NCI-H2171 (cell line): ENCODE measurements around the gene STXBP1.

Source experiments
- DNase-seq: peaks from one replicate; lab custom pipeline; 2025; lab: John Stamatoyannopoulos, UW

STXBP1 gene

DNA sequence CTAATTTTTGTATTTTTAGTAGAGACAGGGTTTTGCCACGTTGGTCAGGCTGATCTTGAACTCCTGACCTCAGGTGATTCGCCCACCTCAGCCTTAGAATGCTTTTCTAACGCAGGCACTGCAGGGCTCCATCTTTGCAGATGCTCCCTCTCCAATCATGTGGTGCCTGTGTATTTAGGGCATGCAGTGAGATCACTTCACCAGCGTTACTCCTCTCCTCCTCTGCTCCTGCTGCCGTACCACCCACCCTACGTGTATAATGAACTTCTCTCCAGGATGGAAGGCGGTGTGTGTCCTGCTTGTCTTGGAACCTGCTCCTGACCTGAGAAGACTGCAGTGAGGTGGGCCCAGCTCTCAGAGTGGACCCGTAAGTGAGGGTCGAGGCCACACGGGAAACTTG is 81.1 kb downstream of the STXBP1 start:
- no peak for DNase-seq

DNA sequence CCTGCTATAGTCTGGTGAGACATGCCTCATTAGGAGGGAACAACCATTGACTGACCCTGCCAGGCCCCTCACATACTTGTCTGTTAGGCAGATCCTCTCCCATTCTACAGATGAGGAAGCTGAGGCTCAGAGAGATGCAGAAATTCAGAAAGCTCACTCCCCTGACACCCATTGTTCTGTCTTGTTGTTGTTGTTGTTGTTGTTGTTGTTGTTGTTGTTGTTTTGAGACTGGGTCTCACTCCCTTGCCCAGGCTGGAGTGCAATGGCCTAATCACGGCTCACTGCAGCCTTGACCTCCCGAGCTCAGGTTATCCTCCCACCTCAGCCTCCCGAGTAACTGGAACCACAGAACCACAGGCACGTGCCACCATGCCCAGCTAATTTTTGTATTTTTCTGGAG is 81.6 kb downstream of the STXBP1 start:
- DNase-seq, result no peak

GRCh38 chr9:127694890-127695720 is 83.0 kb downstream of the STXBP1 start:
- DNase-seq, result no peak

DNA sequence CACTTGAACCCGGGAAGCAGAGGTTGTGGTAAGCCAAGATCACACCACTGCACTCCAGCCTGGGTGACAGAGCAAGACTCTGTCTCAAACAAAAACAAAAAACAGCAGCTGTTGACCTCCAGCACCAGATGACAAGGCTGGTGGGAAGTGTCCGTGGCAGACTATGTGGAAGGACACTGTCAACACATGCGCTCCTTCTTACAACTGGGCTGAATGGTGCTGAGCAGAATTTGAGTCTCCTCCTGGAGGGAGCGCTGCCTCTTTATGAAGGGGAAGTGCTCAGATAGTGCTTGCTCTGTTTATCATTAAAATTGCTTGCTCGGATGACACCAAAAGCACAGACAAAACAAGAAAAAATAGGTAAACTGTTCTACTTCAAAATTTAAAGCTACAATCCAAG is 85.5 kb downstream of the STXBP1 start:
- no peak for DNase-seq

- DNase-seq, result no peak
These were observed 86.3 kb downstream of the STXBP1 start for GRCh38 chr9:127698386-127698785.

DNA sequence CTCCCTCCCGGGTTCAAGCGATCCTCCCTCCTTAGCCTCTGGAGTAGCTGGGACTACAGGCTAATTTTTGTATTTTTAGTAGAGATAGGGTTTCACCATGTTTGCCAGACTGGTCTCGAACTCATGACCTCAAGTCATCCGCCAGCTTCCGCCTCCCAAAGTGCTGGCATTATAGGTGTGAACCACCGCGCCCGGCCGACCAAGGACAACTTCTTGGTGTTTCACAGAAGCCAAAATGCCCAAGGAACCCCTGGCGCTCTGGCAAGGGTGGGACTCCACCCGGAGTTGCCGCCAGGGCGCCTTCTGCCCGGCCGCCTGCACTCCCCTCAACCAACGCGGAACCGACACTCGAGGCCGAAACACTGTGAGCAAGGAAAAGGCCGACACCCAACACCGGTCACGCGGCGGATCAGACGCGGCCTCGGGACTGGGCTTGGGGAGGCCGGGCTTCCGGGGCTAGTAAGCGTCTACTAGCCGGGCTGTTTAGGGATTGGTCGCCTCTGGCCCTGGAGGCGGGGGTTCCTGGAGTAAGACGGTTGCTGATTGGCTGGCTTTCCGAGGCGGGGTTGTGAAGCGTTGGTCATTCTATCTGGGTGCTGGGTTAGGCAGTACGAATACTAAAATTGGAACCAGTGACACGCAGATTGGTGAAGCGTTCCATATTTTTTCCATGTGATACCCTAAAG is 87.1 kb downstream of the STXBP1 start:
- peak; percentile 71 for DNase-seq

DNA sequence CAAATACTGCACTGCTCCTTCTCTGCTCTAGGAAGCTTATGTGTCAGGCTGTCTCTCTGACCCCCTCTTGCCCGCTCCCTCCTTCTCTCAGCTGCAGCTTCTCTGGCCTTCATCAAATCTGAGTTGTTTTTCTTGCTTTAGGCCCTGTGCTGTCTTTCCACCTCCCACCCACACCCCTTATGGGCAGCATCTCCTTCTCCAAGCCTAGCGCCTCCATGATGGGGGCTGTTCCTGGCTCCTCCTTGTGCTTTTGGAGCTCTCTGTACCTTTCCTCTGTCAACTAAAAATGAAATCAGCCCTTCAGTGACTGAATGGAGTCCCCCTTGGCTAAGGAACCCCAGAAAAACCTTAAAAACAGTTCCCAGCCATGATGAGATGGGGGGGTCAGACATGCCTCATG is 88.1 kb downstream of the STXBP1 start:
- no peak for DNase-seq

GRCh38 chr9:127700594-127701255 is 88.6 kb downstream of the STXBP1 start:
- no peak for DNase-seq

- DNase-seq, result no peak
These were observed 91.3 kb downstream of the STXBP1 start for GRCh38 chr9:127703289-127703946.

DNA sequence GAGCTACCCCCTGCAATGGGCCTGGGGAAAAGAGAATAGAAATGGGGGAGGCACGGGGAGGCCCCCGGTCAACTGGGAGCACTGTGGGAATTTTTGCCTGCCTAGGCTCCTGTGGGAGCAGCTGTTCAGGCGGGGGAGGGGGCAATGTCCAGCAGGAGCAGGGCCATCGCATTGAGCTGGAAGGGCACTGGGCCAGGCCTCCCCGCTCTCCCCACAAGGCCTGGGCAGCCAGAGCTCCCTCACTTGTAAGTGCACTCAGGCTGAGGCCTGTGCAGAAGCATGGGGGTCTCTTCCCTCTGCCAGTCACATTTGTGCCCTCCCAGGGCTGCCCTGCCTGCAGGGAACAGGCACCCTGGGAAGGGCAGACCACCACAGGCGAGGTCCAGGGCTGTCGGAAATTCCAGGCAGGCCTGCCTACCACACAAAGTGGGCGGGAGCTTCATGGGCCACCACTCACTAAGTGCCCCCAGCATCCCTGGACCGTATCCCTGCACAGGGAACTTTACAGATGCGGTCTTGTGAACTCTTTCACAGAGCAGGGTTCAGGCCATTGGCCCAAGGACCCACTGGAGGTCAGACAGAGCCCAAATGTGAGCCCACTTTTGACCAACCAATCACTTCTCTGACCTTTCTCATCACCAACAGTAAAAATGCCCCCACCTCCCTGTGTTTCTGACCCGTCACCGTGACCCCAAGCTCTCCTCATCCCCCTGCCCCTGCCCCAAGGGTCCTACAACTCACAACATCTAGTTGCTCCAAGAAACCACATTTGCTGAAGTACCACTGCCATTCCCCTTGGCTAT is 93.7 kb downstream of the STXBP1 start:
- DNase-seq, result no peak

DNA sequence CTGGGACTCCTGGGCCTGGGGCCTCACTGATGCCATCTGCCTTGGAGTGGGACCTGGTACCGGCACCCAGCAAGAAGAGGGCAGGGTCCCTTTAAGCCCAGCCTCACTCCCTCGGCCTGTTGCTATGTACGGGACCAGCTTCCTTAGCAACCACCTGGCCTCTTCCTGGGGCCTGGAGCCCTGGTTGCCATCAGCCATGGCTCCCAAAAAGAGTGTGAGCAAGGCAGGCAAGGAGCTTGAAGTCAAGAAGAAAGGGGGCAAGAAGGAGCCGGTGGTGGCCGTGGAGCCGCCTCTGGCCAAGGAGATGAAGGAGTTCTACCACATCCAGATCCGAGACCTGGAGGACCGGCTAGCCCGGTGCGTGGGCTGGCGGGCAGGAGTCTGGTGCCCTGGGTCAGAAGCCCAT is 94.8 kb downstream of the STXBP1 start, which contains the start of gene CFAP157:
CFAP157 (plus strand) TSS at position 153 of the 406 bp plus-strand sequence; CDS start at position 197, 44 bp downstream.
- no peak for DNase-seq

GRCh38 chr9:127707766-127708165 is 95.7 kb downstream of the STXBP1 start:
- no peak for DNase-seq

GRCh38 chr9:127708952-127709587 is 97.0 kb downstream of the STXBP1 start:
- DNase-seq, result no peak

- no peak for DNase-seq
These were observed 98.2 kb downstream of the STXBP1 start for GRCh38 chr9:127710204-127710783.

DNA sequence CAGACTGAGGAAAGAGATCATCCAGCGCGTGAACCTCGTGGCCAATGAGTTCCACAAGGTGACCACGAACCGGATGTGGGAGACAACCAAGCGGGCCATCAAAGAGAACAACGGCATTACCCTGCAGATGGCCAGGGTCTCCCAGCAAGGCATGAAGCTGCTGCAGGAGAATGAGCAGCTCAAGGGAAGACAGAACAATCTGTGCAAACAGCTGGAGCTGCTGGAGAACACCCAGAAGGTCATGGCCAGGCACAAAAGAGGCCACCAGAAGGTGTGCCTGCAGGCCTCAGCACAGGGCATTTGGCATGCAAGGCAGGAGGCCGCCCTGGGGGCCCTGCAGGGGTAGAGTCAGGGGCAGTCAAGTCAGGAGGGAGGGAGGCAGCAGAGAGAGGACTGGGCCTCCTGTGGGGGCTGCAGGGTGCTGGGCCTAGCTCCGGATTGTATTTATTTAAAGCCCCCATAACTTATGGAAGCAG is 99.2 kb downstream of the STXBP1 start:
- no peak for DNase-seq

GRCh38 chr9:127711831-127712274 is 99.8 kb downstream of the STXBP1 start:
- peak; percentile 58 for DNase-seq

- DNase-seq, result no peak
These were observed 100.3 kb downstream of the STXBP1 start for GRCh38 chr9:127712371-127712770.

DNA sequence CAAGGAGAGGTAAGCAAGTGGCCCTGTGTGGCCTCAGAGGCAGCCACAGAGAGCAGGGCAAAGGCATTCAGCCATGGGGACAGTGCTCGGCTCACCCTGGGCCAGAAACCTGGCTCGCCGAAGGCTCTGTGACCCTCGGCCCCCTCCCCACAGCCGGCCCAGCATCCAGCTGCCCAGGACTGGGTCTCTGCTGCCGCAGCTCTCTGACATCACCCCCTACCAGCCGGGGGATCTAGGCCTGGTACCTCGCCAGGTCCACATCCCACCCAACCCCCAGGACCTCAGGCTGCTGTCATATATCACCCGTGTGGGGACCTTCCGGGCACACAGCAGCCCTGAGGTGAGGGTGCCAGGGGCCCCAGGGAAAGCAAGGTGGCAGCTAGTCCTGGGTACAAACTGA is 100.8 kb downstream of the STXBP1 start:
- no peak for DNase-seq

DNA sequence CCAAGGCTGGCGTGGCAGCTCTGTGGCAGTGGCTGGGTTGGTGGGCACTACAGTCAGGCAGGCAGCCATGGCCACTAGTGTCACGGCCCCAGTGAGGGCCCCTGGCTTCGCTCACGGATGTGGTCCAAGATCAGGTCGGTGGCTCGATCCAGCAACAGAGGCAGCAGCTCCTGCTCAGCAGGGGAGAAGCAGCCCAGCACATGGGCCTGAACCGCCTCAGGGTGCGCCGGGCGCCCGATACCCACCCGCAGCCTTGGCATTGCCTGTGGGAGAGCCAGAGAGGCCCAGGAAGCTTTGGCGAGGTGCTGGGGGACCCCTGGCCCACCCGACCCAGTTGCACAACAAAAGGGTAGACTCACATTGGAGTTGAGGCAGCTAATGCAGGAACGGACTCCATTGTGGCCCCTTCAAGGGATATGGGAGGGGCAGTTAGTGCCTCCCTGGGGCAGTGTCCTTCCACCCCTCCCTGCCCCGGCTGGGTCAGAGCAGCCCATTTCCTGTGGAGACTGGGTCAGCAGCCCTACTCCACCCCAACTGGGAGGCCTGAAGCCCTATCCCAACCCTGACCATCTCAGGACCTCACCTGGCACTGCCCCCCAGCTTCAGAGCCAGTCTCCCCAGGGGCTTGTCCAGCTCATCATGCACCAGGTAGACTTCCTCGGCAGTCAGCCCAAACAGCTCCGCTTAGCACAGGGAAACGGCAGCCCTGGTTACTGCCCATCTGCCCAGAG is 102.1 kb downstream of the STXBP1 start:
- no peak for DNase-seq
